Esophagus (tissue), 2 donors: ENCODE data around the gene GABRR1. TPM values are rescaled to one million over a fixed set of nuclear protein-coding genes. Genes with fewer than 3 reads are reported as not detected.

Source experiments
- H3K27ac ChIP-seq, 2 donors: one replicate each; pipeline ENCODE4 v1.5.1; 2013; ENCODE audit warnings: low read depth in 2 of 2, mild to moderate bottlenecking in 2 of 2, inconsistent platforms in 1 of 2, low read length in 1 of 2, moderate library complexity in 1 of 2
- H3K27me3 ChIP-seq, 2 donors: one replicate each; pipeline ENCODE4 v1.6.1; 2013; ENCODE audit warnings: low read length in 2 of 2, control low read depth in 1 of 2, mild to moderate bottlenecking in 1 of 2; ENCODE audit not compliant: insufficient read depth in 2 of 2, control insufficient read depth in 1 of 2
- H3K36me3 ChIP-seq, 2 donors: one replicate each; pipeline ENCODE4 v1.6.1; 2013; ENCODE audit warnings: low read length in 1 of 2; ENCODE audit not compliant: control insufficient read depth in 2 of 2, insufficient read depth in 2 of 2
- H3K4me1 ChIP-seq, 2 donors: one replicate each; pipeline ENCODE4 v1.6.1; 2013; ENCODE audit warnings: low read length in 1 of 2; ENCODE audit not compliant: control insufficient read depth in 2 of 2, insufficient read depth in 2 of 2
- H3K4me3 ChIP-seq, 2 donors: one replicate each; pipeline ENCODE4 v1.5.1; 2013; ENCODE audit warnings: low read length in 2 of 2, mild to moderate bottlenecking in 2 of 2, low read depth in 1 of 2, moderate library complexity in 1 of 2
- H3K9me3 ChIP-seq, 2 donors: one replicate each; pipeline ENCODE4 v1.6.1; 2013; ENCODE audit warnings: mild to moderate bottlenecking in 2 of 2, low read depth in 1 of 2, low read length in 1 of 2, moderate library complexity in 1 of 2; ENCODE audit not compliant: control insufficient read depth in 2 of 2, insufficient read depth in 1 of 2
- WGBS, 2 donors: extraction: QIAGEN DNeasy Blood & Tissue Kit; methylation state at CpG; one replicate each; pipeline ENCODE4 v1.1.7; 2013; 5-methylcytosine and 5-hydroxymethylcytosine counted together
- polyA plus RNA-seq, 2 donors: library from polyadenylated mRNA; stranded (reverse); fragments of 200-250 nt; gene quantifications; one replicate each; pipeline ENCODE4 v1.2.3, GENCODE V29; 2013
- donor health status: healthy with polysubstance abuse.
- donor health status: Bipolar disorder and iron deficiency.

The GABRR1 gene
- polyA plus RNA-seq = under 1 TPM; 0.20 to 0.22 TPM

GRCh38 chr6:89217299-89217910, at the start of gene GABRR1:
Gene GABRR1 (minus strand): TSS chr6:89217358. CDS start chr6:89217322, 36 bp downstream.
- Histone ChIP-seq H3K4me1 (no peaks in the 10 kb centered on the region), H3K27ac (no peak within 1 kb of the TSS), H3K27me3 (peaks cover 0 to 2% of the 10 kb centered on the region in 2 donors), H3K4me3 (no peak within 1 kb of the TSS), H3K9me3 (no peaks in the 10 kb centered on the region), H3K36me3 (no peaks in the 10 kb centered on the region)
- WGBS, 2 donors = 58 to 59% methylated on average over 10 of the region's 10 CpGs

DNA sequence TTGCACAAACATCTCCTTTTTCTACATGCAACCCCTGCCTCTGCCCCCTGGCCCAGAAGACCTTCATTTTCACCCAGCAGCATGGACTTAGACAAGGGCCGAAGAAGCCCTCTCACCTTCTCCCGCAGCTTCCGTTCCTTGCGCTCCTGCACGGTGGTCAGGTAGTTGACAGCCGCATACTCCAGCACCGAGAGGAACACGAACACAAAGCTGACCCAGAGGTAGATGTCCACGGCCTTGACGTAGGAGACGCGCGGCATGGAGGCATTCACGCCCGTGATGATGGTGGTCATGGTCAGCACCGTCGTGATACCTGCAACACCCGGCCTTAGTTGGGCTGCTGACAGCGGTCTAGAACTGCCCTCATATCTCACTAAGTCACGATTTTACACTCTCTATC, 47.1 kb upstream of the GABRR1 start:
- 96% methylated on average over 20 of the region's 20 CpGs for WGBS, 2 donors
- Histone ChIP-seq H3K4me3 (no peak overlapping the region), H3K27me3 (no peaks in the 10 kb centered on the region), H3K27ac (no peak overlapping the region), H3K9me3 (no peaks in the 10 kb centered on the region), H3K4me1 (peaks cover 2 to 3% of the 10 kb centered on the region in 2 donors), H3K36me3 (no peaks in the 10 kb centered on the region)

GRCh38 chr6:89260832-89261231, 43.7 kb upstream of the GABRR1 start:
- H3K36me3 ChIP-seq = peaks cover 0 to 2% of the 10 kb centered on the region in 2 donors
- WGBS, 2 donors = 22 to 33% methylated on average over 5 of the region's 5 CpGs
- H3K27me3 ChIP-seq = no peaks in the 10 kb centered on the region
- H3K27ac ChIP-seq = no peak overlapping the region
- H3K9me3 ChIP-seq = no peaks in the 10 kb centered on the region
- no peak overlapping the region for H3K4me3 ChIP-seq
- H3K4me1 ChIP-seq = peaks cover 2 to 3% of the 10 kb centered on the region in 2 donors

DNA sequence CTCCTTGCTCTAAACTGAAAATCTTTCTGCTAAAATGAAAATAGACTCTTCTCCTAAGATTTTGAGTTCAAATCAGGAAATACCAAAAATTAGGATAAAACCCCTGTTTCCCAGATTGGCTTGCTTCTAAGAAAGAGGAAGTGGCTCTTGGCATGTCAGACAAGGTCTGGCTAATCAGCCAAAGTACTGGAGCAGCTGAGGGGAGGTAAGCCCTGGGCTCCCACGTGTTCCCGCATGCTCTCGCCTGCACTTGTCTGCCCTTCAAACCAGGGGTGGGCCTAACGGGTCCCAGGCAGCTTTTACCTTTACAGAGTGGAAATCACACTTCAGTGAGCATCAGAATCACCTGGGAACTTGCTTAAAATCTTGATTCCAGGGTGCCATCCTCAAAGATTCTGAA, 43.2 kb upstream of the GABRR1 start:
- no peak overlapping the region for H3K4me3 ChIP-seq
- WGBS, 2 donors = 34 to 57% methylated on average over 4 of the region's 4 CpGs
- no peak overlapping the region for H3K27ac ChIP-seq
- H3K36me3 ChIP-seq = peaks cover 0 to 2% of the 10 kb centered on the region in 2 donors
- no peaks in the 10 kb centered on the region for H3K27me3 ChIP-seq
- H3K4me1 ChIP-seq = peaks cover 2 to 3% of the 10 kb centered on the region in 2 donors
- no peaks in the 10 kb centered on the region for H3K9me3 ChIP-seq

DNA sequence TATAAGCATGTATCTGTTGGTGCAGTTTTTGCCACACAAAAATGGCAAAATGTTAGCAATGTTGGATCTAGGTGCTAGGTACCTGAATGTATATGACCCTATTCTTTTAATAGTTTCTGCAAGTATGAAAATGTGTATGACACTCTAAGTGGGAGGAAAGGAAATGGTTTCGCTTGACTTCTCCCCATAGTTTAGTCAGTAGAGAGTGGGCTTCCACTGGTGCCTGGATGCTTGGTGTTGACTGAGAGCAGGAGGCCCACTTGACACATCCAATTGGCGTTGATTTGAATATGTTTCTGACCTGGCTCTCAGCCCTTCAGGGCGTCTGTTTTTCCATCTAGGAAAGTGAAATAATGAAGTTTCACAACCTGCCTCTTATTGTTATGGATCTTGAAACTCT, 41.8 kb upstream of the GABRR1 start:
- H3K9me3 ChIP-seq = no peaks in the 10 kb centered on the region
- no peak overlapping the region for H3K4me3 ChIP-seq
- H3K4me1 ChIP-seq = peaks cover 0 to 2% of the 10 kb centered on the region in 2 donors
- no peak overlapping the region for H3K27ac ChIP-seq
- H3K27me3 ChIP-seq = no peaks in the 10 kb centered on the region
- peaks cover 0 to 2% of the 10 kb centered on the region in 2 donors for H3K36me3 ChIP-seq
- WGBS, 2 donors = 72 to 80% methylated on average over 3 of the region's 3 CpGs

GRCh38 chr6:89257781-89258180, 40.6 kb upstream of the GABRR1 start:
- Histone ChIP-seq H3K4me3 (no peak overlapping the region), H3K27ac (no peak overlapping the region), H3K4me1 (peaks cover 0 to 2% of the 10 kb centered on the region in 2 donors), H3K9me3 (no peaks in the 10 kb centered on the region), H3K27me3 (no peaks in the 10 kb centered on the region), H3K36me3 (peaks cover 0 to 2% of the 10 kb centered on the region in 2 donors)
- WGBS, 2 donors = 78 to 82% methylated on average over 4 of the region's 4 CpGs

- Histone ChIP-seq H3K36me3 (peaks cover 0 to 2% of the 10 kb centered on the region in 2 donors), H3K27me3 (no peaks in the 10 kb centered on the region), H3K27ac (no peak overlapping the region), H3K4me1 (peaks cover 0 to 2% of the 10 kb centered on the region in 2 donors), H3K4me3 (no peak overlapping the region), H3K9me3 (no peaks in the 10 kb centered on the region)
- whole genome bisulfite sequencing, 2 donors = 90 to 91% methylated on average over 6 of the region's 6 CpGs
Measured at GRCh38 chr6:89257346-89257745, 40.2 kb upstream of the GABRR1 start.

GRCh38 chr6:89255417-89255816, 38.3 kb upstream of the GABRR1 start:
- Histone ChIP-seq H3K27ac (no peak overlapping the region), H3K4me1 (peaks cover 0 to 1% of the 10 kb centered on the region in 2 donors), H3K36me3 (peaks cover 0 to 2% of the 10 kb centered on the region in 2 donors), H3K9me3 (no peaks in the 10 kb centered on the region), H3K4me3 (no peak overlapping the region), H3K27me3 (no peaks in the 10 kb centered on the region)
- WGBS, 2 donors = 95 to 99% methylated on average over 4 of the region's 4 CpGs

- H3K9me3 ChIP-seq = no peaks in the 10 kb centered on the region
- H3K36me3 ChIP-seq = peaks cover 0 to 2% of the 10 kb centered on the region in 2 donors
- H3K4me3 ChIP-seq = no peak overlapping the region
- no peak overlapping the region for H3K27ac ChIP-seq
- H3K27me3 ChIP-seq = no peaks in the 10 kb centered on the region
- no peaks in the 10 kb centered on the region for H3K4me1 ChIP-seq
Measured at GRCh38 chr6:89254569-89254968, 37.4 kb upstream of the GABRR1 start.

GRCh38 chr6:89252907-89253306, 35.7 kb upstream of the GABRR1 start:
- Histone ChIP-seq H3K27ac (no peak overlapping the region), H3K27me3 (no peaks in the 10 kb centered on the region), H3K36me3 (no peaks in the 10 kb centered on the region), H3K4me1 (no peaks in the 10 kb centered on the region), H3K9me3 (no peaks in the 10 kb centered on the region), H3K4me3 (no peak overlapping the region)
- 66 to 74% methylated on average over 2 of the region's 2 CpGs for WGBS, 2 donors
